SK-N-SH treated with all-trans-retinoic acid at 6 μM for 48 hours (cell line): ENCODE results near the gene SIGLEC5.

Source experiments
- ARNTL ChIP-seq: fragments of 450-650 bp; formaldehyde crosslinking; IDR thresholded peaks from 2 replicates; pipeline ENCODE4 v1.5.0; 2020; ENCODE audit warnings: low read depth, mild to moderate bottlenecking, moderate library complexity, borderline replicate concordance
- ISL1 ChIP-seq: fragments of 250-450 bp; sonication (Bioruptor Pico); IDR thresholded peaks from 2 replicates; pipeline ENCODE4 v2.1.2; 2022; ENCODE audit warnings: mild to moderate bottlenecking, moderate library complexity
- OSR1 ChIP-seq: fragments of 250-450 bp; sonication (Bioruptor Pico); IDR thresholded peaks from 2 replicates; pipeline ENCODE4 v1.8.0; 2022; ENCODE audit warnings: moderate library complexity, mild to moderate bottlenecking, inconsistent platforms
- PATZ1 ChIP-seq: fragments of 250-450 bp; sonication (Bioruptor Pico); IDR thresholded peaks from 2 replicates; pipeline ENCODE4 v1.8.0; 2020; ENCODE audit warnings: mild to moderate bottlenecking, moderate library complexity, borderline replicate concordance
- ZFP30 ChIP-seq: fragments of 450-650 bp; formaldehyde crosslinking; IDR thresholded peaks from 2 replicates; pipeline ENCODE4 v1.5.0; 2022; ENCODE audit warnings: mild to moderate bottlenecking, moderate library complexity
- ZNF565 ChIP-seq: fragments of 450-650 bp; formaldehyde crosslinking; conservative IDR thresholded peaks from 2 replicates; pipeline ENCODE4 v1.5.0; 2020; ENCODE audit warnings: low read depth, mild to moderate bottlenecking, moderate library complexity
- ZNF8 ChIP-seq: fragments of 450-650 bp; formaldehyde crosslinking; IDR thresholded peaks from 2 replicates; pipeline ENCODE4 v1.5.0; 2020; ENCODE audit warnings: mild to moderate bottlenecking, moderate library complexity

- TF ChIP-seq ZNF565 (CRISPR knock-in tag) (no peak), ARNTL (CRISPR knock-in tag) (no peak), OSR1 (no peak), ISL1 (CRISPR knock-in tag) (no peak), ZNF8 (no peak), PATZ1 (no peak), ZFP30 (CRISPR knock-in tag) (no peak)
These were observed 22.1 kb upstream of the SIGLEC5 start for GRCh38 chr19:51652266-51652665.
